ENCODE results near the gene JMJD4.
"Not testable (repeated sequence)": the region's sequence is repeated elsewhere in the genome, so short reads cannot be mapped to it uniquely, and the experiment has no call there.

DNA sequence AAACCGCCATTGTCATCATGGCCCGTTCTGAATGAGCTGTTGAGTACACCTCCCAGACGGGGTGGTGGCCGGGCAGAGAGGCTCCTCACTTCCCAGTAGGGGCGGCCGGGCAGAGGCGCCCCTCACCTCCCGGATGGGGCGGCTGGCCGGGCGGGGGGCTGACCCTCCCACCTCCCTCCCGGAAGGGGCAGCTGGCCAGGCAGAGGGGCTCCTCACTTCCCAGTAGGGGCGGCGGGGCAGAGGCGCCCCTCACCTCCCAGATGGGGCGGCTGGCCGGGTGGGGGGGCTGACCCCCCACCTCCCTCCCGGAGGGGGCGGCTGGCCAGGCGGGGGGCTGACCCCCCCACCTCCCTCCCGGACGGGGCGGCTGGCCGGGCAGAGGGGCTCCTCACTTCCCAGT lies 24.6 kb downstream of the JMJD4 start:
- TF ChIP-seq, protein P1, sequence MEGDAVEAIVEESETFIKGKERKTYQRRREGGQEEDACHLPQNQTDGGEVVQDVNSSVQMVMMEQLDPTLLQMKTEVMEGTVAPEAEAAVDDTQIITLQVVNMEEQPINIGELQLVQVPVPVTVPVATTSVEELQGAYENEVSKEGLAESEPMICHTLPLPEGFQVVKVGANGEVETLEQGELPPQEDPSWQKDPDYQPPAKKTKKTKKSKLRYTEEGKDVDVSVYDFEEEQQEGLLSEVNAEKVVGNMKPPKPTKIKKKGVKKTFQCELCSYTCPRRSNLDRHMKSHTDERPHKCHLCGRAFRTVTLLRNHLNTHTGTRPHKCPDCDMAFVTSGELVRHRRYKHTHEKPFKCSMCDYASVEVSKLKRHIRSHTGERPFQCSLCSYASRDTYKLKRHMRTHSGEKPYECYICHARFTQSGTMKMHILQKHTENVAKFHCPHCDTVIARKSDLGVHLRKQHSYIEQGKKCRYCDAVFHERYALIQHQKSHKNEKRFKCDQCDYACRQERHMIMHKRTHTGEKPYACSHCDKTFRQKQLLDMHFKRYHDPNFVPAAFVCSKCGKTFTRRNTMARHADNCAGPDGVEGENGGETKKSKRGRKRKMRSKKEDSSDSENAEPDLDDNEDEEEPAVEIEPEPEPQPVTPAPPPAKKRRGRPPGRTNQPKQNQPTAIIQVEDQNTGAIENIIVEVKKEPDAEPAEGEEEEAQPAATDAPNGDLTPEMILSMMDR (conservative IDR thresholded peaks at IDR 0.05 in 1 of 2, IDR thresholded peaks at IDR 0.05 in 1 of 2; ENCODE audit: extremely low read depth in 1 of 2, insufficient read depth in 1 of 2, low read depth in 1 of 2, low read length in 2 of 2) = not testable (repeated sequence)
- TF ChIP-seq EZH2 (IDR thresholded peaks at IDR 0.05; ENCODE audit: borderline replicate concordance, low read length) = not testable (repeated sequence)

Measured in mammary epithelial cell (primary cell).